H1 (cell line): ENCODE data around the gene U2AF1L4.

ENCODE experiments used
- CBX8 ChIP-seq: fragments of 300-800, 300-1000 bp; sonication (generic); IDR thresholded peaks from 2 replicates; pipeline ENCODE4 v1.7.1; 2016; ENCODE audit warnings: low read depth, low read length, borderline replicate concordance
- CEBPB ChIP-seq: IDR thresholded peaks from 2 replicates; pipeline ENCODE4 v1.6.1; 2012; ENCODE audit warnings: low read depth, low read length
- EGR1 ChIP-seq: IDR thresholded peaks from 2 replicates; pipeline ENCODE4 v1.6.1; 2011; ENCODE audit warnings: low read depth, low read length, borderline replicate concordance
- EZH2 ChIP-seq: fragments of 200-600 bp; sonication (generic); IDR thresholded peaks from 2 replicates; pipeline ENCODE4 v1.7.1; 2012; ENCODE audit warnings: low read depth, mild to moderate bottlenecking, moderate library complexity, low read length, inconsistent platforms; ENCODE audit not compliant: severe bottlenecking
- KDM4A ChIP-seq: IDR thresholded peaks from one replicate; pipeline ENCODE4 v1.7.1; 2012; ENCODE audit warnings: low read depth, mild to moderate bottlenecking, moderate library complexity, low read length, inconsistent platforms; ENCODE audit not compliant: severe bottlenecking
- NRF1 ChIP-seq: IDR thresholded peaks from 2 replicates; pipeline ENCODE4 v1.6.1; 2011; ENCODE audit warnings: mild to moderate bottlenecking, low read depth, low read length, improper control_type of control experiment
- RAD21 ChIP-seq, 2 experiments: IDR thresholded peaks in 1 of 2; conservative IDR thresholded peaks in 1 of 2; 2 replicates each; pipeline ENCODE4 v1.6.1; 2011; ENCODE audit warnings: low read depth in 2 of 2, low read length in 2 of 2, improper control_type of control experiment in 1 of 2, inconsistent platforms in 1 of 2, mild to moderate bottlenecking in 1 of 2, moderate library complexity in 1 of 2
- RFX5 ChIP-seq: IDR thresholded peaks from 2 replicates; pipeline ENCODE4 v1.6.1; 2011; ENCODE audit warnings: low read depth, low read length, improper control_type of control experiment, borderline replicate concordance
- SIX5 ChIP-seq: IDR thresholded peaks from 2 replicates; pipeline ENCODE4 v1.6.1; 2011; ENCODE audit warnings: mild to moderate bottlenecking, low read depth, low read length
- SUZ12 ChIP-seq: fragments of 200-600 bp; sonication (generic); IDR thresholded peaks from 2 replicates; pipeline ENCODE4 v1.6.1; 2012; ENCODE audit warnings: mild to moderate bottlenecking, inconsistent platforms, low read length, moderate library complexity, mixed read lengths
- TF ChIP-seq, protein P1 (sequence below), 3 experiments: IDR thresholded peaks; 1 replicate in 2 of 3; 2 replicates in 1 of 3; pipeline versions ENCODE4 v1.5.1 to v1.6.1; 2011; ENCODE audit warnings: low read length in 3 of 3, mild to moderate bottlenecking in 3 of 3, inconsistent platforms in 2 of 3, low read depth in 1 of 3, moderate library complexity in 1 of 3; ENCODE audit not compliant: insufficient read depth in 1 of 3; ENCODE audit errors: control extremely low read depth in 1 of 3
- TF ChIP-seq, protein P2 (sequence below): IDR thresholded peaks from 2 replicates; pipeline ENCODE4 v1.6.1; 2012; ENCODE audit warnings: inconsistent platforms

DNA sequence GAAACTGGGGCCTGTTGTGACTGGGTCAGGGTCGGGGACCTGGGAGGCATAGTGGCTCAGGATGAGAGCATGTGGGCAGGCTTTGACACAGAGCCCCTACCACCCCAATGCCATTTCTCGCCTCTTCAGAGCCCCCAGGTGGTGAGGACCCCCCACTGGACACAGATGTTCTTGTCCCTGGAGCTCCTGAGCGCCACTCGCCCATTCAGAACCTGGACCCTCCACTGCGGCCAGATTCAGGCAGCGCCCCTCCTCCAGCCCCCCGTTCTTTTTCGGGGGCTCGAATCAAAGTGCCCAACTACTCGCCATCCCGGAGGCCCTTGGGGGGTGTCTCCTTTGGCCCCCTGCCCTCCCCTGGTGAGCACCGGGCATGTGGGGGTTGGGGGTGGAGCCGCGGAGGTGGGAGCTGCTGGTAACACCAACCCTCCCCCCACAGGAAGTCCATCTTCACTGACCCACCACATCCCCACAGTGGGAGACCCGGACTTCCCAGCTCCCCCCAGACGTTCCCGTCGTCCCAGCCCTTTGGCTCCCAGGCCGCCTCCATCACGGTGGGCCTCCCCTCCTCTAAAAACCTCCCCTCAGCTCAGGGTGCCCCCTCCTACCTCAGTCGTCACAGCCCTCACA is 13.3 kb downstream of the U2AF1L4 start:
- TF ChIP-seq SIX5: no peak
- no peak for TF ChIP-seq EGR1
- no peak for TF ChIP-seq CEBPB
- TF ChIP-seq, protein P1, sequence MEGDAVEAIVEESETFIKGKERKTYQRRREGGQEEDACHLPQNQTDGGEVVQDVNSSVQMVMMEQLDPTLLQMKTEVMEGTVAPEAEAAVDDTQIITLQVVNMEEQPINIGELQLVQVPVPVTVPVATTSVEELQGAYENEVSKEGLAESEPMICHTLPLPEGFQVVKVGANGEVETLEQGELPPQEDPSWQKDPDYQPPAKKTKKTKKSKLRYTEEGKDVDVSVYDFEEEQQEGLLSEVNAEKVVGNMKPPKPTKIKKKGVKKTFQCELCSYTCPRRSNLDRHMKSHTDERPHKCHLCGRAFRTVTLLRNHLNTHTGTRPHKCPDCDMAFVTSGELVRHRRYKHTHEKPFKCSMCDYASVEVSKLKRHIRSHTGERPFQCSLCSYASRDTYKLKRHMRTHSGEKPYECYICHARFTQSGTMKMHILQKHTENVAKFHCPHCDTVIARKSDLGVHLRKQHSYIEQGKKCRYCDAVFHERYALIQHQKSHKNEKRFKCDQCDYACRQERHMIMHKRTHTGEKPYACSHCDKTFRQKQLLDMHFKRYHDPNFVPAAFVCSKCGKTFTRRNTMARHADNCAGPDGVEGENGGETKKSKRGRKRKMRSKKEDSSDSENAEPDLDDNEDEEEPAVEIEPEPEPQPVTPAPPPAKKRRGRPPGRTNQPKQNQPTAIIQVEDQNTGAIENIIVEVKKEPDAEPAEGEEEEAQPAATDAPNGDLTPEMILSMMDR (IDR thresholded peaks at IDR 0.05; ENCODE audit: control extremely low read depth in 1 of 3, insufficient read depth in 1 of 3, low read depth in 1 of 3, low read length in 3 of 3): no peak
- no peak for TF ChIP-seq NRF1
- TF ChIP-seq RAD21 (IDR thresholded peaks at IDR 0.05 in 1 of 2, conservative IDR thresholded peaks at IDR 0.05 in 1 of 2; ENCODE audit: low read depth in 2 of 2, low read length in 2 of 2): no peak
- TF ChIP-seq SUZ12: no peak
- TF ChIP-seq, protein P2, sequence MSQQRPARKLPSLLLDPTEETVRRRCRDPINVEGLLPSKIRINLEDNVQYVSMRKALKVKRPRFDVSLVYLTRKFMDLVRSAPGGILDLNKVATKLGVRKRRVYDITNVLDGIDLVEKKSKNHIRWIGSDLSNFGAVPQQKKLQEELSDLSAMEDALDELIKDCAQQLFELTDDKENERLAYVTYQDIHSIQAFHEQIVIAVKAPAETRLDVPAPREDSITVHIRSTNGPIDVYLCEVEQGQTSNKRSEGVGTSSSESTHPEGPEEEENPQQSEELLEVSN: no peak
- no peak for TF ChIP-seq CBX8
- no peak for TF ChIP-seq KDM4A
- no peak for TF ChIP-seq RFX5
- TF ChIP-seq EZH2: no peak
